ENCODE data around the gene ERO1A.

The ERO1A gene

GRCh38 chr14:52599974-52600373 is 95.4 kb downstream of the ERO1A start:
- DNase-seq = no peak

GRCh38 chr14:52598568-52598967 is 96.8 kb downstream of the ERO1A start:
- no peak for DNase-seq

- no peak for DNase-seq
Observed at GRCh38 chr14:52596861-52597260, 98.5 kb downstream of the ERO1A start.

GRCh38 chr14:52596320-52596719 is 99.0 kb downstream of the ERO1A start:
- no peak for DNase-seq

GRCh38 chr14:52590318-52590717 is 105.0 kb downstream of the ERO1A start:
- no peak for DNase-seq

Measured in T-helper 1 cell (primary cell).